OCI-LY3 (cell line): ENCODE data around the gene FAM25A.
"Not testable (repeated sequence)": the region's sequence is repeated elsewhere in the genome, so short reads cannot be mapped to it uniquely, and the experiment has no call there.

ENCODE experiments used
- EZH2phosphoT487 ChIP-seq: fragments of 200-600 bp; shearing (Covaris generic); IDR thresholded peaks from 2 replicates; pipeline ENCODE4 v1.6.1; 2018; ENCODE audit warnings: antibody characterized with exemption, mixed run types, low read depth
- TF ChIP-seq, protein P1 (sequence below): fragments of 200-600, 300-600 bp; sonication (generic); IDR thresholded peaks from 2 replicates; pipeline ENCODE4 v1.5.1; 2014; ENCODE audit warnings: antibody characterized with exemption, low read length, low read depth

DNA sequence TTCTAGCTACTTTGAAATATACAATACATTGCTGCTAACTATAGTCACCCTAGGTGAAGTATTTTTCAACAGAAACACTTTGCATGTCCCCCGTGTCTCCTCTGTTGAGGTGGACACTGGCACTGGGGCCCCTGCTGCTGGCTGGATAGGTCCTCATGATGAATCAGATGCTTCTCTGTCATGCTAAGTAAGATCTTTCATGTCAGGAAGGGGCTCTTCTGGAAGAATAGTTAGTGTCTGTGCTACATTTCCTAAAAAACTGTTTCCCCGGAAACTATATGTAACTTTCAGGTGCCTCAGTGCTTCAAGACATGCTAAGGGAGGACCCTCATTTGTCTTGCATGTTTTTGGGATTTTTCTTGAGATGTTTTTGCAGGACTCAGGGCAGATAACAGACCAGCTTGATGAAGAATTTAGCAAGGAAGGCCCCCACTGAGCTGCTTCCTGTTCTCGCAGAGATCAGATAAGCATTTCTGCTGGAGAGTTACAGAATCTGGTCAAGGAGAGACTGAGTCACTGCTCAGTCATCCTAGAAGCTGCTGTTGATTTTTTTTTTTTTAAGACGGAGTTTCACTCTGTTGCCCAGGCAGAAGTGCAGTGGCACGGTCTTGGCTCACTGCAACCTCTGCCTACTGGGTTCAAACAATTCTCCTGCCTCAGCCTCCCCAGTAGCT lies 5.3 kb downstream of the FAM25A start:
- TF ChIP-seq, protein P1, sequence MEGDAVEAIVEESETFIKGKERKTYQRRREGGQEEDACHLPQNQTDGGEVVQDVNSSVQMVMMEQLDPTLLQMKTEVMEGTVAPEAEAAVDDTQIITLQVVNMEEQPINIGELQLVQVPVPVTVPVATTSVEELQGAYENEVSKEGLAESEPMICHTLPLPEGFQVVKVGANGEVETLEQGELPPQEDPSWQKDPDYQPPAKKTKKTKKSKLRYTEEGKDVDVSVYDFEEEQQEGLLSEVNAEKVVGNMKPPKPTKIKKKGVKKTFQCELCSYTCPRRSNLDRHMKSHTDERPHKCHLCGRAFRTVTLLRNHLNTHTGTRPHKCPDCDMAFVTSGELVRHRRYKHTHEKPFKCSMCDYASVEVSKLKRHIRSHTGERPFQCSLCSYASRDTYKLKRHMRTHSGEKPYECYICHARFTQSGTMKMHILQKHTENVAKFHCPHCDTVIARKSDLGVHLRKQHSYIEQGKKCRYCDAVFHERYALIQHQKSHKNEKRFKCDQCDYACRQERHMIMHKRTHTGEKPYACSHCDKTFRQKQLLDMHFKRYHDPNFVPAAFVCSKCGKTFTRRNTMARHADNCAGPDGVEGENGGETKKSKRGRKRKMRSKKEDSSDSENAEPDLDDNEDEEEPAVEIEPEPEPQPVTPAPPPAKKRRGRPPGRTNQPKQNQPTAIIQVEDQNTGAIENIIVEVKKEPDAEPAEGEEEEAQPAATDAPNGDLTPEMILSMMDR: not testable (repeated sequence)
- TF ChIP-seq EZH2phosphoT487: not testable (repeated sequence)
